ENCODE measurements around the gene CLDN25. TPM values are rescaled to one million over a fixed set of nuclear protein-coding genes. Genes with fewer than 3 reads are reported as not detected.
A peak's percentile ranks its signal among the peaks of the same experiment; 100 is the strongest.

Gene CLDN25
- polyA plus RNA-seq, 1 donor (not counting 4 experiments of a cell fraction or from before 2014, with no cell fraction given), result not detected

DNA sequence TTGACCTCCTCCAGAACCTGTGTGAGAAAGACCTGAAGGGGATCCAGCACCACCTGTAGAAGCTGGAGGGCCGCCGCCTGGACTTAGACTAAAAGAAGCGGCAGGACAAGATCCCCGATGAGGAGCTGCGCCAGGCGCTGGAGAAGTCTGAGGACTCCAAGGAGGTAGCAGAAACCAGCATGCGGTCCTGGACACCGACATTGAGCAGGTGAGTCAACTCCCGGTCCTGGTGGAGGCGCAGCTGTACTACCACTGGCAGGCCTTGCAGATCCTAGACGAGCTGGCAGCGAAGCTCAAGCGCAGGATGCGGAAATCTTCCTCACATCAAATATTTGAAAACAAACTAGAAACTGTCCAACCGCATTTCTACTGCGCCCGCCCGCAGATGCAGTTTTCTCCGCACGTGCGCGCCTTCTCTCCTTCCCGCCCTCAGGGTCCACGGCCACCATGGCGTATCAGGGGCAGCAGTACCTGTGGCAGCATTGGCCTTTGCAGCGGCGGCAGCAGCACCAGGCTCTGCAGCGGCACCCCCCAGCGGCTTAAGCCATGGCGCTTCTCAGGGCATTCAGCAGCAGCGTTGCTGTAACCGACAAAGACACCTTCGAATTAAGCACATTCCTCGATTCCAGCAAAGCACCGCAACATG is 10.2 kb downstream of the CLDN25 start:
- DNase-seq (ENCODE audit: low read depth, low spot score), result no peak
- no peak overlapping the region for H3K4me2 ChIP-seq (ENCODE audit: control insufficient read depth, extremely low read depth, insufficient read depth, low read depth, low read length)
- no peaks in the 10 kb centered on the region for H3K9me1 ChIP-seq (ENCODE audit: control insufficient read depth, extremely low read depth, insufficient read depth, low read length)
- TF ChIP-seq EZH2 (IDR thresholded peaks at IDR 0.05; ENCODE audit: low read length), result no peak
- TF ChIP-seq, protein P1, sequence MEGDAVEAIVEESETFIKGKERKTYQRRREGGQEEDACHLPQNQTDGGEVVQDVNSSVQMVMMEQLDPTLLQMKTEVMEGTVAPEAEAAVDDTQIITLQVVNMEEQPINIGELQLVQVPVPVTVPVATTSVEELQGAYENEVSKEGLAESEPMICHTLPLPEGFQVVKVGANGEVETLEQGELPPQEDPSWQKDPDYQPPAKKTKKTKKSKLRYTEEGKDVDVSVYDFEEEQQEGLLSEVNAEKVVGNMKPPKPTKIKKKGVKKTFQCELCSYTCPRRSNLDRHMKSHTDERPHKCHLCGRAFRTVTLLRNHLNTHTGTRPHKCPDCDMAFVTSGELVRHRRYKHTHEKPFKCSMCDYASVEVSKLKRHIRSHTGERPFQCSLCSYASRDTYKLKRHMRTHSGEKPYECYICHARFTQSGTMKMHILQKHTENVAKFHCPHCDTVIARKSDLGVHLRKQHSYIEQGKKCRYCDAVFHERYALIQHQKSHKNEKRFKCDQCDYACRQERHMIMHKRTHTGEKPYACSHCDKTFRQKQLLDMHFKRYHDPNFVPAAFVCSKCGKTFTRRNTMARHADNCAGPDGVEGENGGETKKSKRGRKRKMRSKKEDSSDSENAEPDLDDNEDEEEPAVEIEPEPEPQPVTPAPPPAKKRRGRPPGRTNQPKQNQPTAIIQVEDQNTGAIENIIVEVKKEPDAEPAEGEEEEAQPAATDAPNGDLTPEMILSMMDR (optimal IDR thresholded peaks at IDR 0.05 in 1 of 3, IDR thresholded peaks at IDR 0.05 in 1 of 3, conservative IDR thresholded peaks at IDR 0.05 in 1 of 3; ENCODE audit: extremely low read depth in 1 of 3, insufficient read depth in 2 of 3, low read length in 3 of 3), result no peak
- H3K9ac ChIP-seq (ENCODE audit: control insufficient read depth, extremely low read depth, insufficient read depth, low read length), result no peak overlapping the region
- no peaks in the 10 kb centered on the region for H3K36me3 ChIP-seq (ENCODE audit: control insufficient read depth in 2 of 2, extremely low read depth in 1 of 2, insufficient read depth in 2 of 2, low read length in 2 of 2)
- peaks cover 3% of the 10 kb centered on the region for H3K27me3 ChIP-seq (ENCODE audit: control insufficient read depth, extremely low read depth, insufficient read depth, low read length)
- H3K27ac ChIP-seq (ENCODE audit: control insufficient read depth, insufficient read depth, low read length), result no peak overlapping the region
- H3K4me3 ChIP-seq (ENCODE audit: control insufficient read depth in 2 of 3, extremely low read depth in 1 of 3, insufficient read depth in 2 of 3, low read depth in 1 of 3, low read length in 3 of 3), result no peak overlapping the region
- no peaks in the 10 kb centered on the region for H3K9me3 ChIP-seq (ENCODE audit: control insufficient read depth, low read depth, low read length)
- no peaks in the 10 kb centered on the region for H3K4me1 ChIP-seq (ENCODE audit: control insufficient read depth, extremely low read depth, insufficient read depth, low read length)
- dilution Hi-C loops (cut with MboI; ENCODE audit: extremely low pct_ligation_motif_present, low sequenced_read_pairs), result no loop called here
- H2AFZ ChIP-seq (ENCODE audit: control insufficient read depth, low read length), result no peak overlapping the region
- no peak for FAIRE-seq
- no peaks in the 10 kb centered on the region for H3K79me2 ChIP-seq (ENCODE audit: control insufficient read depth, insufficient read depth, low read length)
- H4K20me1 ChIP-seq (ENCODE audit: control insufficient read depth, extremely low read depth, insufficient read depth, low read length), result no peaks in the 10 kb centered on the region

DNA sequence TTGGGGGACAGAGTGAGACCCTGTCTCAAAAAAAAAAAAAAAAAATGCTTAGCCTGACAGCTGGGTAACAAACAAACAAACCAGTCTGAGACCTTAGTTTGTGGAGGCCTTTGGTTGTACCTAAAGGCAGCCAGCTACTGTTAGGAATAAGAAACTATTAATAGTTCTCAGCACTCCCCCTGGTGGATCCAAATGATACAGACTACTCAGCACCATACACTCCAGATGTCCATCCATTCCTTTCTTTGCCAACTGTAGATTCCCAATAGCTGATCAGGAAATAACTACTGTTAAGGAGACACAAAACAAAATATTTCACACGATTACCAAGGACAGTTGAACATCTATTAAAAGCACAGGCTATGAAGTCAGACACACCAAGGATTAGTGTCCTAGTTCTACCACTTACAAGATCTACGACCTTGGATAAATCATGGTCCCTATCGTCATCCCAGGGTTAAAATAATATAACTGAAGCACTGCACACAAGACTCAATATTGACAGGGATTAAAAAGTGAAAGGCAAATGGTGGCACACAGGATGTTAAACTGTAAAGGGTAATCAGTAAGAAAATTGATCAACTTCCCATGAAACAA is 17.2 kb downstream of the CLDN25 start:
- H3K9me1 ChIP-seq (ENCODE audit: control insufficient read depth, extremely low read depth, insufficient read depth, low read length), result no peaks in the 10 kb centered on the region
- H3K79me2 ChIP-seq (ENCODE audit: control insufficient read depth, insufficient read depth, low read length), result no peaks in the 10 kb centered on the region
- H3K9me3 ChIP-seq (ENCODE audit: control insufficient read depth, low read depth, low read length), result no peaks in the 10 kb centered on the region
- H3K4me3 ChIP-seq (ENCODE audit: control insufficient read depth in 2 of 3, extremely low read depth in 1 of 3, insufficient read depth in 2 of 3, low read depth in 1 of 3, low read length in 3 of 3), result no peak overlapping the region
- peak; percentile 75 for FAIRE-seq
- no peak for TF ChIP-seq EZH2 (IDR thresholded peaks at IDR 0.05; ENCODE audit: low read length)
- TF ChIP-seq, protein P1 (optimal IDR thresholded peaks at IDR 0.05 in 1 of 3, IDR thresholded peaks at IDR 0.05 in 1 of 3, conservative IDR thresholded peaks at IDR 0.05 in 1 of 3; ENCODE audit: extremely low read depth in 1 of 3, insufficient read depth in 2 of 3, low read length in 3 of 3), result peak; percentile 52 to 65 (median 59)
- no peak overlapping the region for H3K4me2 ChIP-seq (ENCODE audit: control insufficient read depth, extremely low read depth, insufficient read depth, low read depth, low read length)
- H3K27me3 ChIP-seq (ENCODE audit: control insufficient read depth, extremely low read depth, insufficient read depth, low read length), result no peaks in the 10 kb centered on the region
- no peak overlapping the region for H2AFZ ChIP-seq (ENCODE audit: control insufficient read depth, low read length)
- dilution Hi-C loops (cut with MboI; ENCODE audit: extremely low pct_ligation_motif_present, low sequenced_read_pairs), result no loop called here
- no peaks in the 10 kb centered on the region for H4K20me1 ChIP-seq (ENCODE audit: control insufficient read depth, extremely low read depth, insufficient read depth, low read length)
- no peak overlapping the region for H3K9ac ChIP-seq (ENCODE audit: control insufficient read depth, extremely low read depth, insufficient read depth, low read length)
- peaks cover 3 to 4% of the 10 kb centered on the region in 2 experiments for H3K36me3 ChIP-seq (ENCODE audit: control insufficient read depth in 2 of 2, extremely low read depth in 1 of 2, insufficient read depth in 2 of 2, low read length in 2 of 2)
- no peak overlapping the region for H3K27ac ChIP-seq (ENCODE audit: control insufficient read depth, insufficient read depth, low read length)
- DNase-seq (ENCODE audit: low read depth, low spot score), result peak; percentile 11
- H3K4me1 ChIP-seq (ENCODE audit: control insufficient read depth, extremely low read depth, insufficient read depth, low read length), result no peaks in the 10 kb centered on the region

Measured in keratinocyte (primary cell).